ENCODE results near the gene ERH.
A peak's percentile ranks its signal among the peaks of the same experiment; 100 is the strongest.
"Not testable (repeated sequence)": the region's sequence is repeated elsewhere in the genome, so short reads cannot be mapped to it uniquely, and the experiment has no call there.

ERH gene

GRCh38 chr14:69398053-69398817 lies at the start of gene ERH, which contains the start of gene SLC39A9:
ERH (minus strand) TSS chr14:69398299; CDS start chr14:69398233, 66 bp downstream.
SLC39A9 (plus strand) TSS chr14:69398692; CDS start chr14:69399370, 678 bp downstream.
- DNase-seq (ENCODE audit: low read depth, low spot score) = peak; percentile 97

DNA sequence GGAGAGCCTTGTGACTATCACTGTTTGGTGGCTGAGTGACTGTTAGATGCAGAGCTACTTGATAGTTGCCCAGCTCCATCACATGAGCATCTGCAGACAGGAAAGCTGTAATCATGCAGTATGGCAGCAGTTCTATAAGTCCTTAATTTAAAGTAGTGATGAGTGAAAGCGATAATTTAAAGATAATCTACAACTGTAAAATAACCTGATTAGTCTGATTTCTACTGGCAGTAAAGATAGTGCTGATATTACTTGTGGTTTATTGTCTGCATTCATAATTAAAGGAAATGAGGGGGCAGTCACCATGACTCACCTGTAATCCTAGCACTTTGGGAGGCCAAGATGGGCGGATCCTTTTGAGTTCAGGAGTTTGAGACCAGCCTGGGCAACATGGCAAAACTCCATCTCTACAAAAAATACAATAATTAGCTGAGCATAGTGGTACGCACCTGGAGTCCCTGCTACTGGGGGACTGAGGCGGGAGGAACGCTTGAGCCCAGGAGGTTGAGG lies 45.3 kb upstream of the ERH start:
- DNase-seq (ENCODE audit: low read depth, low spot score) = no peak

GRCh38 chr14:69441948-69442347 lies 43.8 kb upstream of the ERH start:
- DNase-seq (ENCODE audit: low read depth, low spot score) = no peak

DNA sequence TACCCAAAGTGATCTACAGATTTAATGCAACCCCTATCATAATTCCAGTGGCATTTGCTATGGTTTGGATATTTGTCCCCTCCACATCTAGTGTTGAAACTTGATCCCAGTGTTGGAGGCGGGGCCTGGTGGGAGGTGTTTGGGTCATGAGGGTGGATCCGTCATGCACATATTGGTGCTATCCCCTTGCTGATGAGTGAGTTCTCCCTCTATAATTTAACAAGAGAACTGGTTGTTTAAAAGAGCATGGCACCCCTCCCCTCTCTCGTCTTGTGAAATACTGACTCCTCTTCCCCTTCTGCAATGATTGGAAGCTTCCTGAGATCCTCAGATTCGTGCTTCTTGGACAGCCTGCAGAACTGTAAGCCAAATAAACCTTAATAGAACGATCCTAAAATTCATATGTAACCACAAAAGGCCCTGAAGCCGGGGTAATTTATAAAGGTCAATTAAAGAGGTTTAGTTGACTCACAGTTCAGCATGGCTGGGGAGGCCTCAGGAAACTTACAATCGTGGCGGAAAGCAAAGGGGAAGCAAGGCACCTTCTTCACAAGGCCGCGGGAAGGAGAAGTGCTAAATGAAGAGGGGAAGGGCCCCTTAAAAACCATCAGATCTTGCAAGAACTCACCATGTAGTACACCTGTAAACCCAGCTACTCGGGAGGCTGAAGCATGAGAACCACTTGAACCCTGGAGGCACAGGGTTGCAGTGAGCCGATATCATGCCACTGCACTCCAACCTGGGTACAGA lies 41.6 kb upstream of the ERH start:
- DNase-seq (ENCODE audit: low read depth, low spot score) = peak; percentile 13

GRCh38 chr14:69432364-69432763 lies 34.3 kb upstream of the ERH start:
- no peak for DNase-seq (ENCODE audit: low read depth, low spot score)

GRCh38 chr14:69430306-69430939 lies 32.3 kb upstream of the ERH start:
- DNase-seq (ENCODE audit: low read depth, low spot score) = no peak

- no peak for DNase-seq (ENCODE audit: low read depth, low spot score)
These were observed 31.5 kb upstream of the ERH start for GRCh38 chr14:69429643-69430042.

GRCh38 chr14:69428289-69428998 lies 30.3 kb upstream of the ERH start:
- no peak for DNase-seq (ENCODE audit: low read depth, low spot score)

- no peak for DNase-seq (ENCODE audit: low read depth, low spot score)
These were observed 29.5 kb upstream of the ERH start for GRCh38 chr14:69427596-69427995.

DNA sequence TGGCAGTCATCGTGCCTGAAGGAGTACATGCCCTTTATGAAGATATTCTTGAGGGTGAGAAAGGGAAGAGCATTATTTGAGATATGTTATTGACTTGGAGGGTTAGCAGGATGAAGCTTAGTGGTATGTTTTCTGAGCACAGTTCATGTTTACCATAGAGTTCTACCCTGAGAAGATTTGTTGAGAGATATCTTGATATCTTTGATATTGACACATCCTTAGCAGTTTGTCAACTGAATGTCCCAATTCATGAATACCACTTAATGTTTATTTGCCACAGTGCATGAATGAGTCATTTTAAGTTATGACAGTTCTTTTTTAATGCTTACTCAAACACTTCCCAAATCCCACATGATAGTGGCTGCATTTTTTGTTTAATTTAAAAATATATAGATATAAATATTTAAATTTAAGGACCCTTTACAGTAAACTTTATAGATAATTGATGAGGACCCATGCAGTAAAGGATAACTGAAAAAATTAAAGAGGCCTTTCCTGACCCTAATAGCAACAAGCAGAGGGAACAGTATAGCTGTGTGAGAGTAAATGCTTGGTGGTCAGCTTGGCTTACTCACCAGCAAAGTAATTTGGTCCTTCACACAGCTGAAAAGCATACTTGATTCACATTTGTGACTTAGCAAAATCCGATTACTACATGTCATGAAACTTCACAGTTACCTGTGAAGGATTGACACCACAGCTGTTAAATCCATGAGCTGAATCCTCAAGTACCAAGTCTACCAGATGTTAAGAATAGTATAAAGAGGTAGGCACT lies 26.2 kb upstream of the ERH start:
- DNase-seq (ENCODE audit: low read depth, low spot score) = no peak

GRCh38 chr14:69423279-69423678 lies 25.2 kb upstream of the ERH start:
- DNase-seq (ENCODE audit: low read depth, low spot score) = no peak

DNA sequence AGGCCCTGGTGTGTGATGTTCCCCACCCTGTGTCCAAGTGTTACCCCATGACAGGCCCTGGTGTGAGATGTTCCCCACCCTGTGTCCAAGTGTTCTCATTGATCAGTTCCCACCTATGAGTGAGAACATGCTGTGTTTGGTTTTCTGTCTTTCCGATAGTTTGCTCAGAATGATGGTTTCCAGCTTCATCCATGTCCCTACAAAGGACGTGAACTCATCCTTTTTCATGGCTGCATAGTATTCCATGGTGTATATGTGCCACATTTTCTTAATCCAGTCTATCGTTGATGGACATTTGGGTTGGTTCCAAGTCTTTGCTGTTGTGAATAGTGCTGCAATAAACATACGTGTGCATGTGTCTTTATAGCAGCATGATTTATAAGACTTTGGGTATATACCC lies 18.0 kb upstream of the ERH start:
- DNase-seq (ENCODE audit: low read depth, low spot score) = not testable (repeated sequence)

DNA sequence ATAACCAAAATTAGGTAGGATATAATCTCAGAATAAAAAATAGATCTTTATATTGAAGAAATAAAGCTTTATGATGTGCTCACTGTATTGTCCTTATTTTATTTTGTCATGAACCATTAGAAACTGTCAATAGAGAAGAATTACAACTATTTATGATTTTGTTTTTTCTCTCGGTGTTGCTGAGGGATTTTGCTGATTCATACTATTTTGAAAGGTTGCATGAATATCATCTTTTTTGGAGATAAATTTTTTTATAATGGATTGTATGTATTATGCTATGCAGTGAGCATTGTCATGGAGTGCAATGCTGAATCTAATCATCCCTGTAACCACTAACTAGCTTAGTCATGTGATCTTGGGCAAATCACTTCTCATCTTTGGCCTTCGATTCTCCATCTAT lies 15.4 kb upstream of the ERH start:
- DNase-seq (ENCODE audit: low read depth, low spot score) = no peak

DNA sequence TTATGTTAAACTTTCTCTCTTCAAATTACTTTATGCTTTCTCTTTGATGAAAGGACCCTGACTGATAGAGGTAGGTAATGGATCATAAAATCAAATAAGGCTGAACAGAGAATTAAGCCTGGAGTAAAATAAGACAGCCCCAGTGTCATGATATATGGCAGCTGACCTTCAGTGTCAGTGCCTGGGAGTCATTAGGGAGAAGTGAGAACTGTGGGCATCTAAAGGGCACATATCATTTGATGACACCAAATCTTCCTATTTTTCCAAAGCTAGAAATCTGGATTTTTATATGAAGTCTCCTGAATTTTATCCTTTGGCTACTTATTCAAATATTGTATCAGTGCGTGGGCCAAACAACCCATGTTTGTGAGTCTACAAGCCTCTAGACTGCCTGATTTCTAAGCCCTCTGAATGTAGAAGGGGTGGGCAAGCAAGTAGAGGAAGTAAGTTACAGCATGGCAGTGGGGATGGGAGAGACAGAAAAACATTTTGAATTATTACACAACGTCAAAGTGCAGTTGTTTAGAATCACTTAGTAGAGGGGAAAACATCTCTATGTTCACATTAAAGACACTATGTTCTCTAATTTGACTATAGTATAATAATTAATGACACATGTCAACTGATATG lies 10.3 kb upstream of the ERH start:
- DNase-seq (ENCODE audit: low read depth, low spot score) = no peak

GRCh38 chr14:69405762-69406161 lies 7.7 kb upstream of the ERH start:
- DNase-seq (ENCODE audit: low read depth, low spot score) = no peak

GRCh38 chr14:69404883-69405282 lies 6.8 kb upstream of the ERH start:
- no peak for DNase-seq (ENCODE audit: low read depth, low spot score)

DNA sequence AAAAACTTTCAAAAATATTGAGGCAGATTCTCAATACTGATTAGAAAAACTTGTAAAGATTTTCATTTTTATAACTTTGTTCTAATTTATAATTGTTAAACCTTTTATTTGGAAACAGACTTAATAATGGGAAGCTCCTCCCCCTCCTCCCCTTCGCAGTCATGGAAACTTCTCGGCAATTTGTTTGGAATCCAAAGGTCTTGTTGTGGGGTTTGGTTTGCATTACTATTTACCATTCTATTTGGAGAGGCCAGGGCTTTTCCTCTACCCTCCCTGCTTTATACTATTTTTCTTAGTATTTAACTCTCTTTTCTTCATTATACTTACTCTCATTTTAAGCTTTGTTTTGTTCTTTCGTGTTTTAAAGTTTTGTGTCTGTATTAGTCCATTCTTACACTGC lies 6.4 kb upstream of the ERH start:
- no peak for DNase-seq (ENCODE audit: low read depth, low spot score)

GRCh38 chr14:69401841-69402240 lies 3.7 kb upstream of the ERH start:
- DNase-seq (ENCODE audit: low read depth, low spot score) = no peak

- no peak for DNase-seq (ENCODE audit: low read depth, low spot score)
These were observed 2.1 kb upstream of the ERH start for GRCh38 chr14:69400154-69400553.

DNA sequence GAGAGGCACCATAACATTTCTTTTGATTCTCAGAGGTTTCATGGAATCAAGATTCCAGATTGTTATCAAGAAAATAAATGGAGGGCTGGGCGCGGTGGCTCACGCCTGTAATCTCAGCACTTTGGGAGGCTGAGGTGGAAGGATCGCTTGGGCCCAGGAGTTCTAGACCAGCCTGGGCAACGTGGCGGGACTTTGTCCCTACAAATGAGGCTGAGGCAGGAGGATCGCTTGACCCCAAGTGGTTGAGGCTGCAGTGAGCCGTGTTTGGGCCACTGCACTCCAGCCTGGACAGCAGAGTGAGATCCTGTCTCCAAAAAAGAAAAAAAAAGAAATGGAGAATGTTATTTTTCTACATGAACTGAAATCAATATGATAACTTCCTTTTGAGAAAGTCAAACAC lies 1.7 kb upstream of the ERH start:
- peak; percentile 8 for DNase-seq (ENCODE audit: low read depth, low spot score)

Measured in ELF-1 (cell line).